MG63 (cell line): ENCODE measurements around the gene C20orf204. TPM values are rescaled to one million over a fixed set of nuclear protein-coding genes. Genes with fewer than 3 reads are reported as not detected.

Experiments used
- DNase-seq: peaks from one replicate; pipeline ENCODE4 v3.0.0-alpha.2; 2020
- H3K27me3 ChIP-seq: fragments of 250-450 bp; sonication (Bioruptor Pico); 2 replicates; pipeline ENCODE4 v1.5.1; 2020; ENCODE audit warnings: mild to moderate bottlenecking, moderate library complexity
- H3K36me3 ChIP-seq: fragments of 250-450 bp; sonication (Bioruptor Pico); 2 replicates; pipeline ENCODE4 v1.5.1; 2020; ENCODE audit warnings: mild to moderate bottlenecking, moderate library complexity
- H3K4me3 ChIP-seq: fragments of 250-450 bp; sonication (Bioruptor Pico); 2 replicates; pipeline ENCODE4 v1.5.1; 2020; ENCODE audit warnings: mild to moderate bottlenecking, moderate library complexity
- H3K9me3 ChIP-seq: fragments of 250-450 bp; sonication (Bioruptor Pico); 2 replicates; pipeline ENCODE4 v1.5.1; 2020; ENCODE audit warnings: mild to moderate bottlenecking, moderate library complexity
- total RNA-seq: library from RNA; depleted of rRNA; stranded (reverse); fragments of >200 nt; shearing (Covaris generic); gene quantifications from 2 replicates; pipeline ENCODE4 v1.2.3, GENCODE V29; 2014; ENCODE audit warnings: low replicate concordance

Gene C20orf204
- total RNA-seq, 1 experiment from 2014 or later: 0.95 TPM

DNA sequence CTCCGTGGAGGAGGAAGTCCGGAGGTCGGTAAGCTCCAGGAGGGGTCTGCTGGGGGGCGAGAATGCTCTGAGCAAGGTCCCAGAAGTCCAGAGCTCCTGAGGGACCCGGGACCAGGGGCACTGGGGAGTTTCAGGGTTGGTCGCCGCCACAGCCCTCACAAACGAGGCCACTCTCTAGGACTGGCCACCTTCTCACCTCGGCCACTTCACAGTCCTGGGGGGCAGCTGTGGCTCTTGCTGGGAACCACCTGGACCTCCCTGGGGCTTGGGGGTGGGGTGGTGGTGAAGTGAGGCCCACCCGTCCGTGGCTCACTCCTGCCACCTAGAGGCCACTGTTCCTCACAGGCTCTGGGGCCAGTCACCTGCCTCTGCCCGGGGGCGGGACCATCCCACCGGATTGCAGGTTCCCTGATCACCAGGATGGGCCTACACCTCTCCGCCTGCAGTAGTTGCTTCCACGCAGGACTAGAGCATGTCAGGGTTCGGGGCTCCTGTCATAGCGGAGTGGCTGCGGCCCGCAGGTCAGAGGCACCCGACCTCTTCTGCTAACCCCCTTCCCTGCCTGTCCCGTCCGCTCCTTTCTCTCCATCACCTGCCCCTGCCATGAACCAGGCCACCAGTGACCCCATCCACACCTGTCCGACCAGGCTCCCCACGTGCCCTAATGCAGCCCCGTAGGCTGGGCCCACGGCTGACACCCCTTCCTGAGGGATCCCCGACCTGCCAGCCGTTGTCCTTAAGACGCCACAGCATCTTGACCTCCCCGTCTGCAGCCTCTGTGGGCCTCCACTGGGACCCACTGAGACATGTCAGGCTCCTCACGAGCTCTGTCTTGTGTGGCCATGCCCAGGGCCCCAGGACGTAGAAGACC is 21.9 kb downstream of the C20orf204 start:
- Histone ChIP-seq H3K27me3 (no peaks in the 10 kb centered on the region), H3K4me3 (no peak overlapping the region), H3K36me3 (no peaks in the 10 kb centered on the region), H3K9me3 (no peaks in the 10 kb centered on the region)
- DNase-seq: peak; percentile 72

DNA sequence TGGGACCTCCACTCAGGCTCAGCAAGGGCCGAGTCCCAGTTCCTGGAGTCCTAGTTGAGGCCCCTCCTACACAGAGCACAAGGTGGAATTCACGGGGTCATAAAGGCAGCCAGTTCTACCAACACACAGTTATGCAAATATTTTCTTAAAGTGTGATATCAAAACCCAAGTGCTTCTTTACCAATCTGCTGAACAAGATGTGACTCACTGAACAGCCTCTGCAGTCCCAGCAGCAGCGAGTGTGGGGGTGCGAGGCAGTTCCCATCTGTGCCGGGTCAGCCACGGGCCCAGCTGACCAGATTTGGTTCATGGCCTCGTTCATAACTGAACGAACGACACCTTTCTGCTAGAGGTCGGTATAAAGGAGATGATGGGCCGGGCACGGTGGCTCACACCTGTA is 22.6 kb downstream of the C20orf204 start:
- no peaks in the 10 kb centered on the region for H3K36me3 ChIP-seq
- DNase-seq: no peak
- no peak overlapping the region for H3K4me3 ChIP-seq

GRCh38 chr20:64062276-64062595 is 26.3 kb downstream of the C20orf204 start:
- DNase-seq: no peak
- no peaks in the 10 kb centered on the region for H3K27me3 ChIP-seq

More for the DNA sequence above, 22.6 kb downstream of the C20orf204 start:
- Histone ChIP-seq H3K27me3 (no peaks in the 10 kb centered on the region), H3K9me3 (no peaks in the 10 kb centered on the region)

DNA sequence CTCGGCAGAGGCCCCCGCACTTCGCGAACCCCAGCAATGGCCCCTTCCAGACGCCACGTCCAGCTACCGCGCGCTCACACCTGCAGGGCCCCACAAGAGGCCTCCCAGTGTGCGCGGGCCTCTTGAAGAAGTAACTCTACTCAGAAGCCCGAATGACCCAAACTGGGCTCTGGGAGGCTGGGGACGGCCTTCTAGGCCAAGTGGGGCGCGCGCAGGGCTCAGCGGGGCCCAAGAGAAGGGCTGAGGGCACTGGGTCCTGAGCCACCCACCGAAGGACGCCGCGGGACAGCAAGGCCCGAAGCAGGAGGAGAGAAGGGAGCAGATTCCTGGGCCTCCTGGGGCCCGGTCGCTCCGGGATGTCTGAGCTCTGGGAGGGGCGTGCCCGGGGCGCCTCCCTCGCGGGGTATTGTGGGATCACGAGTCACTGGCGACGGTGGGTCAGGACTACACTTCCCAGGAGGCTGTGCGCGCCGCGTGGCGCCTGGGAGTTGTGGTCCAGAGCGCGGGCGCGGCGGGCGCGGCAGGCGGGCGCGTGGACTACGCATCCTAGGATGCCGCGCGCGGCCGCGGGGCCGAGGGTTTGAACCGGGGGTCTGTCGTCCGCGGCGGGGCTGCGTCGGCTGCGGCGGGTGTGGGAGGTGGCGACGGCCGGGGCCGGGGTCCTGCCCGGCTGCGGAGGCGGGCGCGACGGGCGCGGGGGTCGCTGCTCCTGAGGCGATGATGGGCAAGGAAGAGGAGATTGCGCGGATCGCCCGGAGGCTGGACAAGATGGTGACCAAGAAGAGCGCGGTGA is 26.8 kb downstream of the C20orf204 start, which contains the start of gene TCEA2:
Gene TCEA2 (plus strand): TSS at position 603 of the 793 bp plus-strand sequence. CDS start 115 bp downstream, at position 718.
- Histone ChIP-seq H3K36me3 (peaks cover 6% of the 10 kb centered on the region), H3K9me3 (no peaks in the 10 kb centered on the region), H3K27me3 (no peaks in the 10 kb centered on the region), H3K4me3 (peak within 1 kb of the TSS; percentile 93)
- DNase-seq: peak; percentile 99

More at GRCh38 chr20:64062276-64062595, 26.3 kb downstream of the C20orf204 start:
- H3K4me3 ChIP-seq: peak overlapping the region; percentile 93
- H3K36me3 ChIP-seq: peaks cover 6% of the 10 kb centered on the region
- H3K9me3 ChIP-seq: no peaks in the 10 kb centered on the region

GRCh38 chr20:64063389-64064144 is 27.6 kb downstream of the C20orf204 start:
- Histone ChIP-seq H3K9me3 (no peaks in the 10 kb centered on the region), H3K27me3 (no peaks in the 10 kb centered on the region), H3K4me3 (peak overlapping the region; percentile 93), H3K36me3 (peaks cover 6% of the 10 kb centered on the region)
- peak; percentile 48 for DNase-seq

- peaks cover 6% of the 10 kb centered on the region for H3K36me3 ChIP-seq
- H3K9me3 ChIP-seq: no peaks in the 10 kb centered on the region
- no peaks in the 10 kb centered on the region for H3K27me3 ChIP-seq
- peak; percentile 90 for DNase-seq
- H3K4me3 ChIP-seq: peak overlapping the region; percentile 93
These were observed 28.2 kb downstream of the C20orf204 start for GRCh38 chr20:64064145-64064698.

DNA sequence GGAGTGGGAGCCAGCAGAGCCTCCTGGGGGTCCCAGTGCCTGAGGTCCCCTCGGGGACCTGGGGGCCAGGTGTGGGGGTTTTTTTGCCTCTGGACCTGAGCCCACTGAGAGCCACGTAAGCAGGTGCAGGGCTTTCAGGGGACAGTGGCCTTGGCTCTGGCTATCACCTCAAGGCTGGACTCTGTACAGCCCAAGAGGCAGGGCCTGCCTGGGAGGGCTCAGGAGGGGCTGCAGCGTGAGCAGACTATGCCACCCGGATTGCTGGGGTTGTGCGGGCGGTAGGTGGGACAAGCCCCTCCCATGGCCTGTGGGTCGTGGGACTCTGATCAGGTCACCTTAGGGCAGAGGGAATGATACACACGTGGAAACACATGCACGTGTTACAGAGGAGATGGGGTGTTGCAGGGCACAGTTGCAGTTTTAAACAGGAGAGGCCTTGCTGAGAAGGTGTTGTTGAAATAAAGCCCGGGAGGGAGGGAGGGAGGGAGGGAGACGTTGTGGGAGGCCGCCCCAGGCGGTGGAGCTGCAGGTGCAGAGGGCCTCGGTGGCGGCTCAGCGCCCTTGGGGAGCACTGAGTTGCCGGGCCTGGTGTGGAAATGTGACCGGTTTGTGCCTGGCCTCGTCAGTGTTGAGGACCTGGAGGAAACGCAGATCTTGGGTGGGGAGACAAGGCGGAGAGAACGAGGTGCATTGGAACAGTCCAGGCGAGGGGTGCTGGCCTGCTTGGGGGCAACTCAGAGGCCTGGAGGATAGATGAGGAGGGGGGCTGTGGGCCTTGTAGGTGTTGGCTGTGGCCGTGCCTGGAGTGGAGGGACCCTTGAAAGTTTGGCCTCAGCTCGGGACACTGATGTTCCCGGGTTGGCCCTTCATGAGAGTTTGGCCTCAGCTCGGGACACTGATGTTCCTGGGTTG is 29.3 kb downstream of the C20orf204 start:
- no peak for DNase-seq

GRCh38 chr20:64065974-64066343 is 30.0 kb downstream of the C20orf204 start:
- Histone ChIP-seq H3K27me3 (no peaks in the 10 kb centered on the region), H3K4me3 (no peak overlapping the region), H3K36me3 (peaks cover 6% of the 10 kb centered on the region), H3K9me3 (no peaks in the 10 kb centered on the region)
- peak; percentile 85 for DNase-seq

More for the DNA sequence above, 29.3 kb downstream of the C20orf204 start:
- Histone ChIP-seq H3K27me3 (no peaks in the 10 kb centered on the region), H3K9me3 (no peaks in the 10 kb centered on the region), H3K4me3 (no peak overlapping the region), H3K36me3 (peaks cover 6% of the 10 kb centered on the region)

GRCh38 chr20:64067005-64067632 is 31.1 kb downstream of the C20orf204 start:
- no peaks in the 10 kb centered on the region for H3K27me3 ChIP-seq
- H3K36me3 ChIP-seq: peaks cover 6% of the 10 kb centered on the region
- DNase-seq: no peak
- H3K9me3 ChIP-seq: no peaks in the 10 kb centered on the region
- no peak overlapping the region for H3K4me3 ChIP-seq

DNA sequence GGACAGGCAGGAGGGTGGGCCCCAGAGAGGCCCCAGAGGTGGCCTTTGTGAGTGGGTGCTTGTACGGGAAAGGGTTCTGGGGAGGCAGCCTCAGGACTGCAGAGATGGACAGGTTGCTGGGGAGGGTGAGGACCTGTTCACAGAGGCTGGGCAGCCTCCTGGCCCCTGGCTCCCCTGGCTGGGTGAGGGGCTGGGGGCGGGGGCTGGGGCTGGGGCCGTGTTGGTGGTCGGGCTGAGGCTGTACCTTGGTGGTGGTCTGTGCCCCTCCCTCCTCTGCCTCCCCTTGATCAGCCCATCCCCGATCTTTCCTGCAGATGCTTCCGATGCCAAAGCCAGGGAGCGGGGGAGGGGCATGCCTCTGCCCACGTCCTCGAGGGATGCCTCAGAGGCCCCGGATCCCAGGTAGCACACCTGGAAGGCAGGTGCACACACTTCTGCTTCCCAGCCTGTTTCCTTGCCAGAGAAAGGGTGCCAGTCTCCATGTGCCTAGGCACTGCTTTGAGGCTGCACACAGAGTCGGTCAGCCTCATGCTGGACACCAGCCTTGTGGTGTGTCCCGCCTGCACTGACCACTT is 31.8 kb downstream of the C20orf204 start:
- Histone ChIP-seq H3K9me3 (no peaks in the 10 kb centered on the region), H3K36me3 (peaks cover 8% of the 10 kb centered on the region), H3K27me3 (no peaks in the 10 kb centered on the region), H3K4me3 (no peak overlapping the region)
- no peak for DNase-seq

- peaks cover 12% of the 10 kb centered on the region for H3K36me3 ChIP-seq
- no peaks in the 10 kb centered on the region for H3K27me3 ChIP-seq
- H3K4me3 ChIP-seq: no peak overlapping the region
- DNase-seq: no peak
- no peaks in the 10 kb centered on the region for H3K9me3 ChIP-seq
These were observed 32.6 kb downstream of the C20orf204 start for GRCh38 chr20:64068386-64069208.

DNA sequence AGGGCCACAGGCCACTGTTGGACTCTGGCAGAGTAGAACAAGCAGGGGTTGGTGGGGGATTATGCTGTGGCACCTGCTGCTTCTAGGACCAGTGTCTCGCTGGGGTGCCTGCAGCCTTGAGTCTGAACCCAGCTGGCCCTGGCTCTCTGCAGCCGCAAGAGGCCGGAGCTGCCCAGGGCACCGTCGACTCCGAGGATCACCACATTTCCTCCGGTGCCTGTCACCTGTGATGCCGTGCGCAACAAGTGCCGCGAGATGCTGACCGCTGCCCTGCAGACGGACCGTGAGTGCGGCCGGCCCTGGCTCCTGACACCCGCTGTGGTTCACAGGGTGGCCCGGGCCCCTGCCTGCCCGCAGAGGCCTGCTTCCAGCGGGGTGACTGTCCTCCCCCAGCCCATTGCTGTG is 33.2 kb downstream of the C20orf204 start:
- DNase-seq: no peak
- H3K9me3 ChIP-seq: no peaks in the 10 kb centered on the region
- H3K4me3 ChIP-seq: no peak overlapping the region
- no peaks in the 10 kb centered on the region for H3K27me3 ChIP-seq
- peaks cover 18% of the 10 kb centered on the region for H3K36me3 ChIP-seq

GRCh38 chr20:64069614-64070243 is 33.7 kb downstream of the C20orf204 start:
- Histone ChIP-seq H3K9me3 (no peaks in the 10 kb centered on the region), H3K27me3 (no peaks in the 10 kb centered on the region), H3K4me3 (no peak overlapping the region), H3K36me3 (peaks cover 18% of the 10 kb centered on the region)
- no peak for DNase-seq
